Right kidney (tissue), 1 donor: Measurements from ENCODE around the gene PNP.

ENCODE experiments used
- DNase-seq: peaks from one replicate; pipeline ENCODE4 v3.0.0-alpha.2; 2016

Gene PNP

DNA sequence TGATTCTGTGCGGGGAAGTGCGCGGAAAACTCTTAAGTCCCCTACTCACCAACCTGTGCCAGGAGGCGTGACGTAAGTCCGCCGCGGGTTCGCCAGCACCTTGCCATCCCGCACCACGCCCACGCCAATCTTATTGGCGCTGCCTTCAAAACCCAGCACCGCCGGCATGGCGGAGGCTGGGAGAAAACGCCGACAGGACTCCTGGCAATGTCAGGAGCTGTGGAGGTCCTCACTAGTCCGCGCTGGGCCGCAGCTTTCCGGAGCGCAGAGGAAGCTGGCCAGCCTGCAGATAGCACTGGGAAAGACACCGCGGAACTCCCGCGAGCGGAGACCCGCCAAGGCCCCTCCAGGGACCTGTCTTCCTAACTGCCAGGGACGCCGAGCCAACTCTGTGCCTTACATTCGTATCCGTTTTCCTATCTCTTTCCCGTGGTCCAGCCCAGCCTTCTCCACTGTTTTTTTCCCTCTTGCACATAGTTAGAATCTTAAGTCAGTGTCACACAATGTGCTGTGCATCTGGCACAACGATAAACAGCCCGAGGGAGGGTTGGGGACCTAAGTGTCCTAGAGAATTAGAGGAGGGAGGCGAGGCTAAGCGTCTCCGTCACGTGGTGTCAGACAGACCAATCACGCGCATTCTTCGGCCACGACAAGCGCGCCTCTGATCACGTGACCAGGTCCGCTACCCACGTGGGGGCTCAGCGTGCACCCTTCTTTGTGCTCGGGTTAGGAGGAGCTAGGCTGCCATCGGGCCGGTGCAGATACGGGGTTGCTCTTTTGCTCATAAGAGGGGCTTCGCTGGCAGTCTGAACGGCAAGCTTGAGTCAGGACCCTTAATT, 14.5 kb upstream of the PNP start, which contains the start of the genes APEX1 and OSGEP:
Gene APEX1 (plus strand): TSS at position 711 of the 839 bp plus-strand sequence. CDS start 420 bp downstream, outside the sequence.
Gene OSGEP (minus strand): TSS at position 297 of the 839 bp plus-strand sequence. CDS start 129 bp downstream, at position 168.
- DNase-seq, result peak; percentile 100

DNA sequence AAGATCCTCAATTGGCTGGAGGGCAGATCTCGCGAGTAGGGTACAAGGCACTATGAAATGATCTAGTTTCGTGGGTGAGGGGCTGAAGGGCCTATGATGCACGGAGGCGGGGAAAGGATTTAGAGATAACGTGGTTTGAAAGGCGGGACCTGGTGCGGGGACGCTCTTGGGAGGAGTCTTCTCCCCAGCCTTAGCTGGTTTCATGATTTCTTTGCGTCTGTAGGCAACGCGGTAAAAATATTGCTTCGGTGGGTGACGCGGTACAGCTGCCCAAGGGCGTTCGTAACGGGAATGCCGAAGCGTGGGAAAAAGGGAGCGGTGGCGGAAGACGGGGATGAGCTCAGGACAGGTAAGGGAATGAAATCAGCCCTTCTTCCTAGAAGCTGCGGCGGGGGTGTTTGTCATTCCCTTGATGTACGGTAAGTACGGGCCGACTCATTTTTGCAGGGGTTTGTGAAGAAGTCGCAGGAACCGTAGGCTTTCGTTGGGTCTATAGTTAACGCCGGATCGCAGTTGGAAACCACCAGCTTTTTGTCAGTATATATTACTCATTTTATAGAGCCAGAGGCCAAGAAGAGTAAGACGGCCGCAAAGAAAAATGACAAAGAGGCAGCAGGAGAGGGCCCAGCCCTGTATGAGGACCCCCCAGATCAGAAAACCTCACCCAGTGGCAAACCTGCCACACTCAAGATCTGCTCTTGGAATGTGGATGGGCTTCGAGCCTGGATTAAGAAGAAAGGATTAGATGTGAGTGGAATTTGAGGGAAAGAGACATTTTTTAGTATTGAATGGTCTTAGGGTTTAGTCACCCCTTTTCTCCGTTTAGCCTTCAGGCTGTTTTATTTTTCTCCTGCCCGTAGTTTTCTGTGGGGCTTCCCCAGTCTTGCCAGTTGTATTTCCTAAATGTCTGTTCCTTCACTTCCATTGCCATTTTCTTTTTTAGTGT, 13.6 kb upstream of the PNP start:
- no peak for DNase-seq

DNA sequence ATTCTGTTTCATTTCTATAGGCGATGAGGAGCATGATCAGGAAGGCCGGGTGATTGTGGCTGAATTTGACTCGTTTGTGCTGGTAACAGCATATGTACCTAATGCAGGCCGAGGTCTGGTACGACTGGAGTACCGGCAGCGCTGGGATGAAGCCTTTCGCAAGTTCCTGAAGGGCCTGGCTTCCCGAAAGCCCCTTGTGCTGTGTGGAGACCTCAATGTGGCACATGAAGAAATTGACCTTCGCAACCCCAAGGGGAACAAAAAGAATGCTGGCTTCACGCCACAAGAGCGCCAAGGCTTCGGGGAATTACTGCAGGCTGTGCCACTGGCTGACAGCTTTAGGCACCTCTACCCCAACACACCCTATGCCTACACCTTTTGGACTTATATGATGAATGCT, 12.2 kb upstream of the PNP start:
- no peak for DNase-seq

DNA sequence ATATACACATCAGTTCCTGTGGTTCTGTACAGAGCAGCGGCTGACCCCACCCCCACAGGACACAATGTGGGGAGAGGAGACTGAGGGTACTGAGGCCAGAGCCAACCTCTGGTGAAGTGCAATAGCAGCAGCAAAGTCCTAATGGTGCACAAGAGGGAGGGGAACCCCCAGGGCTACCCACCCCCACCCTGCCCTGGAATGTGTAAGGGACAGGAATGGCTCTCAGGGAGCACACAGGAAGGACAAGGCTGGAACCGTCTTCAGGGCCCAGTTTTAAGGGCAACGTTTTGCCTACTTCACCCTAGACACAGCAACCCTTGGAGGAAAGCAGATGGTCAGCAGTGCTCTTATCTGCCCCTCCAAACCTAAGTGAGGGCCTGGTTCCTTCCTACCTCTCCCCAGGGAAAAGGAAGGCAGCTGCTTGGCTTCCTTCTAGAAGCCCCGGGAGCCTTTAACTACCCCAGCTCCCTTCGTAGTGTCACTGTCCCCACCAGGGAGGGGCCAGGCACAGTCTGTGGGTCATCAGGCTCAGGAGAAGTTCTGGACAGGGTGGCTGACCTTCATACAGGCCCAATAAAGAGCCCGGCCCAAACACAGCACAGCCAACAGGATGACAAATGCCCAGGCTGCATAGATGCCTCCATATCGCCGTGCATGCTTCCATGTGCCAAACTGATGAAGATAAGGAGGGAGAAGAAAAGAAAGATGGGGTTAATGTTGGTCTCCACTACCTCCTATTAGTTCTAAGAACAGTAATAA, 11.0 kb upstream of the PNP start:
- DNase-seq, result no peak

DNA sequence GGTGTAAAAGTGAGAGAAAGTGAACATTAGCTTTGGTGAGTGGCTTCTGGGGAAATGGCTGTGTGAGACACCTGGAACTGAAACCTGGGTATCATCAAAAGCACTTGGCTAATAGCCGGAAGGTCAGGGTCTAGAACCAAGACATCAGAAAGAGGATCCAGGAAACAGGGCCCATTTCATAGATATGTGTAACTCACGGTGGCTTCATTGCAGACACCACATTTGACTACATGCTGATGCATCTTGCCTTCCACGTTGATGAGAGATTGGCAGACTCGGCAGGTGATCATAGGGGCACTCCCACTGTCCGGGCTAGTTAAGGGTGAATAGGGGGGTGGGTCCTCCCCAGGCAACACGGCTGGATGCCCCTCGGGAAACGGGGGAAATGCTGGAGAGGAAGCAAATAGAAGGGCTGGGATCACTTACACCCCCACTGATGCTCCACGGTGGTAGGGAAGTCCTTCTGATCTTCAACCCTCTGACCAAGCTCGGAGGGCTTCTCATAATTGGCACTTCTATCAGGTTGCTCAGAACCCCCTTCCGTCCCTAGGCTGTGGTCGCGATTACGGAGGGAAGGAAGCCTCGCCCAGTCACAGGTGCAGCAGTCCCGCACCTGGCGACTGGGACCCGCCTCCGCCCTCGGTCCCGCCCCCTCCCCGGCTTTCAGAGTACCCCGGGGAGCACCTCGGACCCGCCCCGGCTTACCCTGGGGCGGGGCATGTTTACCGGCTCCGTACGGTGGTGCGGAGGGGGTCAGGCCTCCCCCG, 8.6 kb upstream of the PNP start:
- DNase-seq, result peak; percentile 28

DNA sequence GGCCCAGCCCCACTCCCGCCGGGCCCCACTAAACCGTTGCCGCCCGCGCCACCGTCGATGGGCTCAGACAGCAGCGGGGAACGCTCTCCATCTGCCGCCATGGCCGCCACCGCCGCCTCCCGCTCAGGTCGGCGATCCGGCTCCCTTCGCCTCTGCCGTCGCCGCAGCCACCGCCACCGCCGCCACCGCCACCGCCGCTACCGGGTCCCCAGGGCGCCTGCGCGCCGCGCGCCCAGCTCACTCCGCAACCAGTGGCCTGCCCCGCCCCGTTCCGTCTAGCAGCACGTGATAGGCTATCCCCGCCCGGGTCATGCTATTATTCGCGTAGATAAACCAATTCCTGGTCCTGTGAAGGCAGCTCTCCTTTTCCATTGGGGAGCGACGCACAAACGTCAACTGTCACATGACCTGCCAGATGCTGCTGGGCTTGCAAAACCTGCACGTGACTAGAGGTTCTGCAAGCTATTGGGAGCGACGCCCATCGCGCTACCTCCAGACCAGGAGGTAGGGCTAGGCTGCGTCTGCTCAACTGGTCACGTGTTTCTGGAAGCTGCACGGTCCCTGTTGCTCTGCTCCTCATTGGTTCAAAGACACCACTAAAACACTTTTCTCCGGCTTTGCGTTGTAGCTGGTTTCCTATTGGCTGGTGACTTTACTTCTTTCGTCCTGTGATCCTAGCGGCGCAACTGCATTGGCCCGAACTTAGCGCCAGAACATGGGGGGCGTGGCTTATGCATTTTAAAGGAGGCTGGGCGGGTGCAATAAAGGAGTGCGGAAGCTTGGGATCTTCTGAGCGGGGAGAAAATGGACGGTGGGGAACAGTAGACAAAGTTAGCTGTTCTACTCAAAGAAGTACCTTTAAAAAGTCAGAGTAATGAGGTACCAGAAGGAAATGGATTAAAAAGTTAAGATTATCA, 7.7 kb upstream of the PNP start, which contains the start of gene PIP4P1:
Gene PIP4P1 (minus strand): TSS at position 210 of the 917 bp plus-strand sequence. CDS start 109 bp downstream, at position 101.
- DNase-seq, result peak; percentile 83

DNA sequence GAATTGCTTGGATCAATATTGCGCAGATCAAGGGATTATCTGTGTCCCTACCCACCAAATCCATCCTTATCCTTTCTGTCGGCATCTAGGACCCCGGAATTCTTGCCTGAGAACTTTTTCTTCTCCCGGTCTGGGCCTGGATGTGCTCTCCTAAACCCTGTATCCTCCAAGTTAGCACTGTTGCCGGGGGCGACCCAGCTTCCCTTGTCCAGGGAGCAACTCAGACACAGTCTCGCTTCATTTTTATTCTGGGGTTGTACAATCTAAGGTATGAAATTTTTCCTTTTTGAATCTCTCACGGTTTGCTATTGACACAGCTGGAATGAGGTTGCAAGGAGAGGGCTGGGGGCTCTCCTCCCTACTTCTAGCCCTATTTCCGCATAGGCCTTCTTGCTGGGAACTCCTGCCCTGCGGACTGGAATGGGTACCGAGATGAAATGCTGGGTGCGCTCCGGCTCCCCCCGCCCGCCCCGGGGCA, 403 bp upstream of the PNP start:
- DNase-seq, result no peak

DNA sequence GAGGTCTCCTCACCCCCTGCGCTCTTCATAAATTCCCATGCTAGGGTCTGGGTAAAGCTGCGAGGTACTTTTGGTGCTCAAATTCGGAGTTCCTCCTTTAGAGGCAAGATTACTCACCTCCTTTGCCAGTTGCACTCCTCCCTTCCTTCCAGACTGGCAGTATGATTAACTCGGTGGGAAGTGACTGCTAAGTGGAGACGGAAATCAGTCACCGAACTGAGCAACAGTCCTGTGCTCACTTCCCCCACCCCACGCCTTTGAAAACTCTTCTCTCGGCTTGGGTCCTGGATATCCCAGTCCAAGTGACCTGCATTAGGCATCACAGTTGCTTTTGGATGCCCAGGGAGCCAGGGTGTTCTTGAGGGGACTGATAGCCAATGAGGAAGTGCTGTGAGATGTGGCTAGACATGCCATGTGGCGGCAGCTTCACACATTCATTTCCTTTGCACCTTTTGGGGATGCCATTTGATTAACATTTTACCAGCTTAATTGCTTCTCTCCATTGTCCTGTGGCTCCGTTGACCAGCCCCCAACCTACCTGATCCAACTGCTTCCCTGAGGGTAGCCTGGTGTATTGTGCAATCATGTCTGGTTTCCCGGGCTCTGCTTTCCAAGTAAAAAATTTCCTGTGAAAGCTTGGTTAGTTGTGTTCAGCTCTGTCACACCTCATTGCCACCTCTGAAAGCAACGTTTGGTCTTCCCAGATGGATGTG, 840 bp downstream of the PNP start:
- DNase-seq, result peak; percentile 53

DNA sequence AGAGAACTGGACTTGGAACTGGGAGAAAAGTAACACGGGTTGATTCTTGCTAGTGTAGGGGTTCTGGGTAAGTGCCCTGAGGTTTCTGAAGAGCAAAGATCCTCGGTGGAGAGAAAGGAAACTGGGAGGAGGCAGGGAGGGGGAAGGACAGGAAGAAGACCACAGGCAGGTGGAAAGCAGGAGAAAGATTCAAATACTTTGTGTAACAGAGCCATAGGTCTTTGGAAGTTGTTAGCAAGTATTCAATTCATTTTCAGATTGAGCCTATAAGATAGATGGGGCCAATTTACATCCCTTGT, 1.3 kb downstream of the PNP start:
- no peak for DNase-seq

DNA sequence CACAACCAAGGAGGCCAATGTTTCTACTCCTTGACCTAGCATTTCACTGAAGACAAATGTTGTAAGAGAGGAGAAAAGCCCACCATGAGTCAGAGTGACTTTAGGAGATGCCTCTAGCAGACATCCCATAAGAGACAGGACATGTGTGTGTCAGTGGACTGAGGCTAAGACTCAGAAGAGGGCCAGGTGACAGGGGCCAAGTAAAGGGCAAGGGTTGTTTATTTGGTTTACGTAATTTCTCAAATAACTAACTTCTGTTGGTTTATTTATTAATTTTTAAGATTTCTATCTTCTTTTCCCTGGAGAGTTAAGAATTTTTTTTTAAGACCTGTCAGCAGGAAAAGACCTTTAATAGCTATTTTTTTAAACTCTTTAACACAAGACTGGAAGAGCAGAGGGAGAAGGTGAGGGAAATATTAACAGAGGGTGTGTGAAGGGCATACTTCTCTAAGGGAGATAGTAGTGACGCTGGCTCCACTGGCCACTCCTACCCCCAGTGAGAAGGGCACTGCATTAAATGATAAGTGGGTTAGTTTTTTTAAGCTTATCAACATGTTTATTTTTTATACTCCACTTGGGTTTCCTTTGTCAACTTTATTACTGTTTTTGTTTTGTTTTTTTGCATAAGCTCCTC, 3.4 kb downstream of the PNP start:
- no peak for DNase-seq

DNA sequence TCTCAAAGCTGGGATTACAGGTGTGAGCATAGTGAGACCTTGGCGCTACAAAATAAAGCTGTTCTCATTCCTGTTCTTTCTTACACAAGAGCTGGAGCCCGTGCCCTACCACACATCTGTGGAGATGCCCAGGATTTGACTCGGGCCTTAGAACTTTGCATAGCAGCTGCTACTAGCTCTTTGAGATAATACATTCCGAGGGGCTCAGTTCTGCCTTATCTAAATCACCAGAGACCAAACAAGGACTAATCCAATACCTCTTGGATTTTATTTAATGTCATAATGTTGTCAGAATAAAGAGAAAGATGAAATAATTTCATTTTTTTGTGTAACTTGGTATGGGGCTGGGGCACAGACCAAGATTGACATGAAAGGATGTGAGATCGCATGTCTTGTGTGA, 7.6 kb downstream of the PNP start:
- DNase-seq, result no peak

DNA sequence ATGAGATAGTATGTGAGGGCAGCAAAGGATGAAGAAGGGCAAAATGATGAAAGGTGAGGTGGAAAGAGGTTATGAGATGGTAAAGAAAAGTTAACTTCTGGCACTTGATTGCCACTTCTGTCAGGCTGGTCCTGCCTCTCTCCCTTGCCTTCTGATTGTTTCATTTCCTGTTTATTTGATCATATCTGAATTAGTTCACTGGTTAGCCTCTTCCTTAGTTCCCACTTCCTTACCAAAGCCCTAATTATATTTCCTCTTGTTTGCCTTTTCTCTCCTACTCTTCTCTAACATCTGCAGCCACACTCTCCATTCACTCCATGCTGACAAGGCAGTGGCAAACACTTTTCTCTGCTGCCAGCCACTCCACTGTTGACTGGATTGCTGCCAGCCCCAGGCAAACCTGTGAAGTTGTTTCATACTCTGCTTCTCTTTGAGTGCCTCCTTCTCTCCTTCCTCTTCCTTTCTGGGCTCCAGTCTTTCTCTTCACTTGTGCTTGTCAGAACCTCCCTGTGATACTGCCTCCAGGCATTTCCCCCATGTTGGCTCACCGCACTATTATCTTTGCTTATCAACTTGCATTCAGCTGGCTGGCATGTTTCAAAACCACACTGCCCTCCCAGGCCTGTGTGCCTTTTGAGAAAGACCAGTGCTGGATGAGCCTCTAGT, 8.1 kb downstream of the PNP start:
- no peak for DNase-seq

DNA sequence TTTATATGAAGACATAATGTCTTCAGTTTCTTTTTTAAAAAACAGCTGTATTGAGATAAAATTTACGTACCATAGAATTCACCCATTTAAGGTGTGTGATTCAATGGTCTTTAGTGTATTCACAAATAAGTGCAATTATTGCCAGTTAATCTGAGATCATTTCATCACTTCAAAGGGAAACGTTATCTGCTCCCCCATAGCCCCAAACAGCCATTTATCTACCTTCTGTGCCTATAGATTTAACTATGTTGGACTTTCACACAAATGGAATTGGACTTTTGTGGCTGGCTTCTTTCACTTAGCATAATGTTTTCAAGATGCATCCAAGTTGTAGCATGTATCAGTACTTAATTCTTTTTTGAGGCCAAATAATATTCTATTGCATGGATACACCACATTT, 9.7 kb downstream of the PNP start:
- DNase-seq, result no peak

DNA sequence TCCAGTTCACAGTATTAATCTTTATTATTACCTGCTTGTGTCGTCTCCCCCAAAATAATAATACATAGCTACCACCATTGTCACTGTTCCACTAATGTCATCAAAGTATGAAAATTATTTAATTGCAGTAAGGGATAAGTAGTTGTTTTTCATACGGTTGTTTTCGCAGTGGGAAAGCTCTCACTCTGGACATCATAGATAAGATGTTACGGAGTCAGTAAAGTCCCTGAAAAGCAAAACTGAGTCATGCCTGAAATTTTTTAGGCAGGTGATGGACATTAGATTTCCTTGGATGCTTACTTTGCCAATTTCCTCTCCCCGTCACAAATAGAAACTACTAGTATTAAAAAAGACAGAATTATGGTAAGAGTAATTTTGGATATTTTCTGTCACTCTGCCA, 13.2 kb downstream of the PNP start:
- no peak for DNase-seq

DNA sequence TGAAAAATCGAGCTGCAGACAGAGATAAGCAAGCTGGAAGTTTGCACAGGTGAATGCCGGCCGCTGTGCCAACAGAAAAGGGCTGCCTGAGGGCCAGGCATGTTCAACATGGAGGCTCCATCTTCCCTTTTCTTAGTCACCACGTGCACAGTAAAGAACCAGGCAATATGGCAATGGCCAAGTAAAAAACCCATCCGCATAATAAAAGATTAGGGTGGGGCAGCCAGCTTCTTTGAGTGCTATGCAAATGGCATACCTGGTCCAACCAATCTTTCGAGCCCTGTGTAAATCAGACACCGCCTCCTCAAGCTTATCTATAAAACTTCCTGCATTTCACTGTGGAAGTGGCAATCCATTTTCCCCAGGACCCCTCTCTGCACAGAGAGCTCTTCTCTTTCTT, 16.7 kb downstream of the PNP start:
- DNase-seq, result no peak

DNA sequence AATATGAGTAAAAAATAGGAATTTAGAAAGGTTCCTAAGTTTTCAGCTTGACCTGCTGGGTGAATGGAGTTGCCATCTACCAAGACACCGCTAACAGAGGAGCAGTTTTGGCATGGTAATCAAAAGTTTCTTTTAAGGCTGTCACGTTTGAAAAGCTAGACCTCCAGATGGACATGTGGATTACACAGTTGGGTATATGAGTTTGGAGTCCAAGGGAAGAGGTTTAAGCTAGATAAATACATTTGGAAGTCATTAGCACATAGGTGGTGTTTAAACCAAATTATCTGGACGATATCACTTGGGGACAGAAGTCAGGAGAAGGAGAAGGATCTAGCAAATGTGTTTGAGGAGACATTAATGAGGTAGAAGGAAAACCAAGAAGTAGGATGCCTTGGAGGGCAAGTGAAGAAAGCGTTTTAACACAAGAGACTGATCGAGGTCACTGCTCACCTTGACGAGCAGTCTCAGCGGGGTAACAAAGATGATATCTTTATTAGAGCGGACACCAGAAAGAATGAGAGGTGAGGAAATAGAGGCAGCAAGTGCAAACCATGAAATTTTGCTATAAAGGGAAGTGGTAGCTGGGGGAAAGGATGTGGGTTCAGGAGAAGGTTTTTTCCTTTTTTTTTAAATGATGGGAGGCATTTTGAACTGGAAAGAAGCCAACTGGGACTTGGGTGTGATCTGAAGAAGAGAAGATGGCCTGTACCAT, 17.6 kb downstream of the PNP start:
- DNase-seq, result no peak

DNA sequence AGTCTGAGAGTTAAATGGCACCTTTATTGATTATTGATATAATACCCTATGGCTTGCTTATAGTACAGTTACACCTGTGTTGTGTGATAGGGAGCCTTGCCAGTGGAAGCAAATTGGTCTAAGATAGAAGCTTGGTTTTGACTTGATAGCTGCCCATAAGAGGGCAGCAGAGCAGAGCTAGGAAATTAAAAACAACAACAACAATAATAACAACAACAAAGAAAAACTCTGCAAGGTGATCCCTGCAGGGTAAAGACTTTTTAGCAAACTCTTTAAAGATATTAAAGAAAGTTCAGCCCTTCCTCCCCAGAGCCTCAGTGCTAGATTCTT, 18.2 kb downstream of the PNP start:
- no peak for DNase-seq
